DMS79 (cell line): Measurements from ENCODE around the gene EXOC6B.

Source experiments
- DNase-seq: peaks from one replicate; lab custom pipeline; 2025; lab: John Stamatoyannopoulos, UW

EXOC6B gene

DNA sequence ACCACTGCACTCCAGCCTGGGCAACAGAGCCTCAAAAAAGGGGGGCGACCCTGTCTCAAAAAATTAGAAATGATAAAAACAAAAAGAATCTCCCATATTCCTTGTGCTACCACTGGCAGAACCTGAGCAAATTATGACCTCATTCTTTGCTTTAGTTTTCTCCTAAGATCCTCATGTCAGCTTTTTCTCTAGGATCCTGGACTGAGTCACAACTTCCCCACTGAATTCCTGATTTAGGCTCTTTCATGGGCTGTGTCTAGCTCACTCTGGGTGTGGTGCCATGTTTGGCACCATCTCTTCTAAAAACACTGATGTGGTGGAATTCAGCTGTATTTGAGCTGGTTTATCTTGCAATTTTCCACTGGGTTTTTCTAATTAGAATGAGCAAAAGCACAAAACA lies 37.1 kb downstream of the EXOC6B start:
- DNase-seq: no peak

DNA sequence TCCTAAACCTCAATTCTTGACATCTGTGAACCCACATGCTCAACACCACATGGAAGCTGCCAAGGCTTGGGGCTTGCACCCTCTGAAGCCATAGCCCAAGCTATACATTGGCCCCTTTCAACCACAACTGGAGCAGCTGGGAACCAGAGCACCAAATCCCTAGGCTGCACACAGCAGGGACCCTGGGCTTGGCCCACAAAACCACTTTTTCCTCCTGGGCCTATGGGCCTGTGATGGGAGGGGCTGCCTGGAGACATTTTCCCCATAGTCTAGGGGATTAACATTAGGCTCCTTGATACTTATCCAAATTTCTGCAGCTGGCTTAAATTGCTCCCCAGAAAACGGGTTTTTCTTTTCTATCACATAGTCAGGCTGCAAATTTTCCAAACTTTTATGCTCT lies 40.3 kb downstream of the EXOC6B start:
- no peak for DNase-seq

DNA sequence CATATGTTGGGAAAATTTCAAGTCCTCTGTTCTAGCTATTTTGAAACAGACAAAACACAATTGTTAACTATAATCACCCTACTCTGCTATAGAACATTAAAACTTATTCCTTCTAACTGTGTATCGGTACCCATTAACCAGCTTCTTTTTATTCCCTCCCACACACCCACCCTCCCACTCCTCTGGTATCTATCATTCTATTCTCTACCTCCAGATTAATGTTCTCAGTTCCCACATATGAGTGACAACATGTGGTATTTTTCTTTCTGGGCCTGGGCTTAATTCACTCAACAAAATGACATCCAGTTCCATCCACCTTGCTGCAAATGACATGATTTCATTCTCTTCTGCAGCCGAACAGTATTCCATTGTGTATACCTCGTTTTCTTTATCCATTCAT lies 43.3 kb downstream of the EXOC6B start:
- DNase-seq: no peak

DNA sequence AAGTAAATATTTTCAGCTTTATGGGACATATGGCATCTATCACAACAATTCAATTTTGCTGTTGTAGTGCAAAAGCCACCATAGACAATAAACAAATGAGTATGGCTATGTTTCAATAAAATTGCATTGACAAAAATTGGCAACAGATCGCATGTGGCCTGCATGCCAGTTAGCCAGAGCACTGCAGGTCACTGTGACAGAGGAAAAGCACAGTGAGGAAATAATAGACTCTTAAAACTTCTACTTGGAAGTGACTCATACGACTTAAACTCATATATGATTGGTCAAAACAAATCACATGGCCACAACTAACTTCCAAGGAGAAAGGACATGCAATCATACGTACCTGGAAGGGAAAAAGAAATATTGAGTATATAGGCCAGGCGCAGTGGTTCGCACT lies 44.4 kb downstream of the EXOC6B start:
- no peak for DNase-seq

DNA sequence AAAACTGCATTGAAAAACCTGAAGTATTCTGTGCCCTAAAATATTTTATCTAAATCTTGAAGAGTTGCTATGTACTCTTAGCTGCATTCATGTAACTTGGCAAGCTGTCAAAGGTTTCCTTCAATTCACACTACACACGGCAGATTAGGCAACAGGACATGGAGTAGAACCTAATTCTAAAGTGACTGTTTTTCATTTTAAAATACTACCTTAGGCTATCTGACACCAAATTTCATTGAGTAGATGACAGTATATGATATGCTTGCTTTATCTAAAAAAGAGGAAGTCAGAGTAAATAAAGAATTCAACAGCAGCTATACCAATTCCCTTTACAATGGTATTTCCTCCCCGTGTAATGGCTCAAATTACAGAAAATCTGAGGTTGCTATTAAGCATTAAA lies 45.4 kb downstream of the EXOC6B start:
- no peak for DNase-seq

DNA sequence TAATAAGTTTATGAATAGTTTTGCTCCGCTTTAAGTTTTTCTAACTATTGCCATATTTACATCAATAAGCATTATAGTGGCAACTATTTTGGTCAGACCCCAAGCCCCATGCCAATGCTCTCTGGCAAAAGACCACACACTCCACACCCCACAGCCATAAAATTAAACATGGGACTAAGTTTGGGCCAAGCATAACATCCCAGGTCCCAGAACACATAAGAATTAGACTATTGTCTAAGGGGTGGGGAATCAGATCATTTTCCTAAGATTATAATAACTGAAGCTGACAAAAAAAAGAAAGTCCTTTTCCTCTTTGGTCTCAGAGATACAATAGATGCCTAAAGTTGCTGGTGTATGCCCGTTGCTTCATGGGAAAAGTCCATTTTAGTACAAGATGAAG lies 46.3 kb downstream of the EXOC6B start:
- DNase-seq: no peak

DNA sequence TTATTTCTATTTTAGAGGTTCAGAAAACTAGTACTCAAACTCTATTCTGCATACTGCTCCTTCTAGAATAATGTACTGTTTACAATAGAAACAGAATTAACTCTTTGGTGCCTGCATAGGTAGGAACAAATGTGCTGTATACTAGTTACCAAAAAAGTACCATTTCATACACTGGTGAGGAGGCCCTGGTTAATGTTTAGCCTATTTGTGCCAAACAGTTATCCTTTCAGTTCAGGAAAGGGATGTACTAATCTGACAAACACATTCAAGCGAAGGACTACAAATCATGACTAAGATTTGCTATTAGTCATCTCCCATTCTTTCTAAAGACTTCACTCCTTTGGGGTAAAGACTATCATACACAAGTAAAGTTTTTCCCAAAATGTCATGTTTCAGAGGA lies 47.4 kb downstream of the EXOC6B start:
- DNase-seq: no peak

DNA sequence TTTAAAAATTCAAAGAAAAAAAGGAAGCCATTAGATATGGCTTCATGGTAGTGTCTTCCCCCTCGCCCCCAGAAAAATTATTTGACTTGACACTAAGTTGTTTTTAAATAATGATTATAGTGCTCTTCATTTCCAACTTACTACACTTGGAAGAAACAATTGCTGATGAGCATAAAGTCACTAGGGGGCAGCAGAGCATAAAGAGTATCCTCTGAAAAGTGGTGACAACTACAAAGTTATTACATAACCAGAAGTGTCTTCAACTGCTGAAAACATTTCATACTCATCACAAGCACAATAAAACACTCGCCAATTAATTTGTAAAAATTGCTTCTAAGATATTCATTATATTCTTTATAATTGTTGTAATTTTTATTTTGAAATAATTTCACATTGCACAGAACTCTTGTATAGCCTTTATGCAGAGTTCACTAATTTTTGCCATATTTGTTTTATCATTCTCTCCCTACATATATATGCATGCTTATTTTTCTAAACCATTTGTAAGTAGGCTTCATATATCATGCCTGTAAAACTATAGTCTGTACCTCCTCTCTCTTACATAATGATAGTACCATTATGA lies 54.9 kb downstream of the EXOC6B start:
- DNase-seq: peak; percentile 24

DNA sequence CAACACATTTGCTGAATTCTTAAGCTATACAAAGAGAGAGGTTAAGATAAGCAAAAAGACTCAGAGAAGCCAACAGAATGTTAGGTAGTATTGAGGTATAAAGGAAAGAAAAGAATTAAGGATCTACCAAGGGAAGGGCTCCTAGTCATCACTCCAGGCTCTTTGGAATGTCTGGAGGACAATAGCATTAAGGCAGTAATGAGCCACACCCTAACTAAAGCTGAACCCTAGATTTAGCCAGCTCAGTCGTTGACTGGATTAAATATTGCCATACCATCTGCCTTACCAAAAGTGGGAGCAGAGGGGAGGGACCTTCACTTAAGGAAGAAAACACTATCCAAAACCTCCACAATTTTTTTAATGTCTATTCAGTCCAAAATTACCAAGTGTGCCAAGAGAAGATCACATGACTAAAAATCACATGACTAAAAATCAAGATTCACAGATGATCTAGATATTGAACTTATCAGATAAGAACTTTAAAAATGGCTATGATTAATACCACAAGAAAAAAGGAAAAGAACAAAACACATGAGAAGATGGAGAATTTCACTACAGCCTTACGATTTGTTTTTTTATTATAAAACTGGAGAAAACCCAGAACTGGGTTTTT lies 59.7 kb downstream of the EXOC6B start:
- DNase-seq: no peak

DNA sequence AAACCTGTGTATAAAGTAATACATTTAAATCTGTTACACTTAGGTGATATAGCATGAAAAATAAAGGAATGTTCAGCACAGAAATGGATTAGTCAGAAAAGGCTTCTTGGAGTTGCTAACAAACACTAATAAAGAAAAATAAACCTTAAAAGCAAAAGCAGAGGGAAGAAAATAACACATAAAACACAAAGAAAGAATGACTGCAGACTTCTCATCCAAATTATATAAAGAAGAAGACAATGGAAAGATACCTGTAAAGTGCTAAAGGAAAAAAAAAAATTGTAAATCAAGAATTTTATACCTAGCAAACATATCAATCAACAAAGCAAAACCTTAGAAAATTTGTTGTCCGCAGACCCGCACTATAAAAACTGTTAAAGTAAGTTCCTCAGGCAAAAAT lies 63.6 kb downstream of the EXOC6B start:
- no peak for DNase-seq

DNA sequence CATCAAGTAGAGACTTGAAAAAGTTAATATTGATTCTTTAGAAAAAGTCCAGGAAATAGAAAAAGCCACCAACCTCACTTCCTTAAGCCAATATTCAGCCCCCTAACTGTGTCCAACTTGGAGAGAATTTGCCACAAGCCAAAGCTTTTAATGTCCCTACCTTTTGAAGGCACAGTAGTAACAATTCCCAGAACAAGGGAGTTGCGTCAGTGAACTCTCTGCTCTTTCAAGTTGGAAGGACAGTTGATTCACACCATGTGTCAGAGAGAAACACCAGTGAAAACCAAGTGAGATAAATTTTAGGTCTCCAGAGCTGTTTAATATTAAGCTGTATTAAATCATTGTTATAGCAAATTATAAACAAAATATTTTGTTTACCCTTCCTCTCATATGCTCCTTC lies 66.1 kb downstream of the EXOC6B start:
- no peak for DNase-seq

DNA sequence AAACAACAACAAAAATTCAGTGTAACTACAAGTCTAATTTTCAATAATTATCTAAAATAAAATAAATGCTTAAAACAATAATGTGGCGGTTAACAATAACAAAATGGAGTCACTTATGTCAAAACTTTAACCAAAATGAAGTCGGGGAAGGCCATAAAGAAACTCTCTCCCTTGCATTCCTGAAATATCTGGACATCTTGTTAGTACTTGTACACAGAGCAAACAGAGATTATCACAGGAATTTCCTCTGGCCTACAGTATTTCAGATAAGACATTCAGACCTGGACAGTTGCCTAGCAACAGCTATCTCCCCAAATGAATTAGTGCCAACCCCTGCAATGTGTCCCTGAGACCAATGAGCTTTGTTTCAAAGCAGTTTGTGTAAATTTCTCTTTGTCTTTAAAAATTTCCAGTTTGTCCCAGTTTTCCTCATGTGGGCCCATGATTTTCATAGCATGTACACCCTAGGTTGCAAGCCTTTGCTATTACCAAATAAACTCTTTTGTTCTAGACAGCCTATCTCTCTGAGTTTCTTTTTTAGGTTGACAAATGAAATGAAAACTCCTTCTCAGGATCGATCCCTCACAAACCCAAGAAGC lies 68.6 kb downstream of the EXOC6B start:
- no peak for DNase-seq

DNA sequence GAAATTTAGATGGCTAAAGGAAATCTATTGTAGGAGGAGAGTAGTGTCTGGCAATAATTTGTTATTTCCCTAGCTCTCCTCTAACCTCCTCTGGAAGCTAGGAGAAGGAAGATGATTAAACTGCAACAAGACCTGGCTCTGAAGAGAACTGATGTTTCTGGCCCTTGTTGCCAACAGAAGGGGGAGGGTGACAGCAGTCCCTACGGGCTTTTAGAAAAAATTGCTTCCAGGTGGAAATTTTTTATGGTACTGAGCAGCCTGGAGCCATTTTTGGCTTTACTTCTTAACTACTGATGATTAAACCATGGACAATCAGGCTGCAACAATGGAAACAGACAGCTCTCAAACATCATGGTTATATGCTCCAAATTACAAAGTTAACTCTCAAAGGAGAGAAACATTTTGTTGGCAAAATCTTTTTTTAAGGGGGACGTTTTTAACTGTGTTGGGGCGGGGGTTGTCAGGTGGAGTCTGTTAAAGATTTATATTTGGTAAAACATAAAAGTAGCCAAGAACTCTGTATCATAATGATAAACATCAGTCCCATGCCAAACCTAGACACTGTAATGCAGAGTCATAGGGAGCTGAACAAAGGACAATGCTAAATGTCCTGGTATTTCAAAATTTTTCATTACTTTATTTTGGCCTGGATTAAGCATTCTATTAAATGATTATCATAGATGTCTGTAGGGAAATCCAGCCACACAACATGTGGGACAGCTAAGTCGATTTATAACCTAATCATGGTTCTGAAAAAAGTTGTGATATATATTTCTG lies 70.0 kb downstream of the EXOC6B start:
- DNase-seq: no peak

DNA sequence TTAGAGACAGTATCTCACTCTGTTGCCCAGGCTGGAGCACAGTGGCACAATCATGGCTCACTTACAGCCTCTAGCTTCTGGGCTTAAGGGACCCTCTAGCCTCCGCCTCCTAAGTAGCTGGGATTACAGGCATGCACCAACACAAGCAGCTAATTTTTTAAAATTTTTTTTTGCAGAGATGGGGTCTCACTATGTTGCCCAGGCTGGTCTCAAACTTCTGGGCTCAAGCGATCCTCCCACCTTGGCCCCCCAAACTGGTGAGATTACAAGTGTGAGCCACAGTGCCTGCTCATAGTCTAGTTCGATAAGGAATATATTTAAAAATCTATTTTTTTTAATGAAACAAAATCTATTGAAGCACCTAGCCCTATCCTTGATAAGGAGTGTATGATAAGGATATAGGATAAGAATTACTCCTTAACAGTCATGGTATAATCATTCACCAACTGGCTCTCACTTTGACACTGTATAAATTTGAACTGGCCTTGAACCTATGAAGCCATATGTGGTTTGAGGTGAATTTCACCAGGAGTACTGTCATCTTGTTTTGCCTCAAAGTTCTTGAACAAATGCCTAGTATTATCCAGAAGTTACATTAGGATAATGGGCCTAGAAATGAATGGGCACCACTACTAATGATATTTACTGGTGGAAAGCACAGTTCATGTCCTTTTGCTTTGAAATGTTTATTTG lies 71.1 kb downstream of the EXOC6B start:
- DNase-seq: no peak

DNA sequence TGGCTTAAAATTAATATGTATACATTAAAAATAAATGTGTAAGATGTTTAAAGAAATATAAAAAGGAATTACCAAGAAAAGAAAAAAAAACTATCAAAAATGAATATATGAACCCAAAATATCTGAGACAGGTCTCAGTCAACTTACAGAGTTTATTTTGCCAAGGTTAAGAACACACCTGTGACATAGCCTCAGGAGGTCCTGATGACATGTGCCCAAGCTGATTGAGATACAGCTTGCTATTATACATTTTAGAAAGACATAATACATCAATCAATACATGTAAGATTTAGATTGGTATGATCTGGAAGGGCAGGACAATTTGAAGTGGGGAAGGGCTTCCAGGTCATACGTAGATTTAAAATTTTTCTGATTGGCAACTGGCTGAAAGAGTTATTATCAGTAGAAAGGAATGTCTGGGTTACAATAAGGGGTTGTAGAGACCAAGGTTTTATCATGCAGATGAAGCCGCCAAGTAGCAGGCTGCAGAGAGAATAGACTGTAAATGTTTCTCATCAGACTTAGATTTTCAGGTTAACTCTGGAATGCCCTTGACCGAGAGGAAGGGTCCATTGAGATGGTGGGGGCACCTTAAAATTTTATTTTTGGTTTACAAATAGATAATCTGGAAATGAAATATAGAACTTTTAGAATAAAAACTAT lies 74.7 kb downstream of the EXOC6B start:
- no peak for DNase-seq

DNA sequence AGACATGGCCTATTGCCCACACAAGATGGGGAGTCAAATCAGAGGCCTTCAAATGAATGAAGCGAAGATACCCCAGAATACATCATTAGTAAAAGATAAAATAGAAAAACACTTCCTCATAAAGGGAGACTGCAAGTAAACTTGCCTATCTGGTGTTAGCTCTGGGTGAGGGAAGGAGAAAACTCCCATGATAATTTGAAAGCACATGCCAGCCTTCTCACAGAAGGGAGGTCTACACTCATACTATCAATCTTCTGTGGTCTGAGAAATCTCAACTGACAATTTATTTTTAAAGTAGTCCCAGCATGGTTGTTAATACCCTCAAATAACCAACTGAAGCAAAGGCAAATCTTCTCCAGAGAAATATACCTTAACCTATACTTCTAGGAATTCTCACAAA lies 75.4 kb downstream of the EXOC6B start:
- DNase-seq: no peak

DNA sequence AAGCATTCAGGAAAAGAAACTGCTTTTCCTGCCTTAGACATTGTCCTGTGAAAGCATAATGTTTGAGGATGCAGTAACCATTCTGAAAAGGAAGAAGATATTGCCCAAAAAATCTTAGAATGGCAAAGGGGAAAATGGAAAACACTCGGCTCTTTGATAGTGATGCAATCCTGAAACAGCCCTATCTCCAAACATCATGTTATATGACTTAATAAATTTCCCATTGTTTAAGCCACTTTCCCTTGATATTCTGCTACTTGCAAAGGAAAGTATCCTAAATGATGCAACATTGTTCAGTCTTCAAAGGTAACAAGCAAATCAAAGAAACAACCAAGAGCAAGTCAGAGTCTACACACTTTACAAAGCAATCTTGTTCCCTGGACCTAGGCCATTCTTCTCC lies 78.5 kb downstream of the EXOC6B start:
- DNase-seq: no peak

DNA sequence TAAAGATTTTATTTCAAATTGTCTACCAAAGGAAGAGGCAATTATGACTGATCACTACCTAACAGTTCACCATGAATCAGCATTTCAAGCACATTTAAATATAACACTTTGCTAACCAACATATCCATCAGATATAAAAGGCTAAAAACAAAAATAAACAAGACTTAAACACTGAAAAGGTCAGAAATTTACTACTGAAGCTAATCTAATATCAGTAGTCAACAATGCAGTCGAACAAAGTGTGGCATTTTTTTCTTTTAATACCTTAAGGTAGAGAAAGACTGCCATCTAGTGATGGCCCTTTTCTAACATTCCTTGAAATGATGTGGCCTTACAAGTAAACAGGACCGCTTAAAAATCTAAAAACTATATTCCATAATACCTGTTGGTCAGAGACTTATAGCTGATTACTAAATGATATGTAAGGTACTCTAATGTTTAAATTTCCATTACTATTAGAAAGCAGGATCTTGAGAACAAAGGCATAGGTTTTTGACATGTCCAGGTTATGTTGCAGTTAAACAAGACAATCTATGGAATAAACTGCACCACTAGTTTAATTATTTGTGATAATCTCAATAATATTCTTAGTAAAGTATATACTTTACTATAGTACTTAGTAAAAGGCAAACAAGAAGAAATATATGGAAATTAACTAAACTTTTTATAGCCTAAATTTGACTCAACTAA lies 80.0 kb downstream of the EXOC6B start:
- DNase-seq: peak; percentile 9

DNA sequence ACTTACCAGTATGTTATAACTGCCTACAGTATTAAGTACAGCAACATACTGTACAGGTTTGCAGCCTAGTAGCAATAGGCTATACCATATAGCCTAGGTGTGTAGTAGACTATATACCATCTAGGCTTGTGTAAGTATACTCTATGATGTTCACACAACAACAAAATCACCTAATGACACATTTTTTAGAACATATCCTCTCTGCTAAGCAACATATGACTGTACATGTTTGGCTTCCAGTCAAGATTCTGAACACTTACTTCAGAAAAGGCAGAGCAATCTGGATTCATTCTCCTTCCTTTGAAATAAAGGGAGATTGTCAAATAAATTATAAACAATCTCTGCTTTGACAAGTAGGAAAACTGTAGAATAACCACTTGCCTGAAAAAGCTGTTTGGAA lies 81.8 kb downstream of the EXOC6B start:
- DNase-seq: no peak

DNA sequence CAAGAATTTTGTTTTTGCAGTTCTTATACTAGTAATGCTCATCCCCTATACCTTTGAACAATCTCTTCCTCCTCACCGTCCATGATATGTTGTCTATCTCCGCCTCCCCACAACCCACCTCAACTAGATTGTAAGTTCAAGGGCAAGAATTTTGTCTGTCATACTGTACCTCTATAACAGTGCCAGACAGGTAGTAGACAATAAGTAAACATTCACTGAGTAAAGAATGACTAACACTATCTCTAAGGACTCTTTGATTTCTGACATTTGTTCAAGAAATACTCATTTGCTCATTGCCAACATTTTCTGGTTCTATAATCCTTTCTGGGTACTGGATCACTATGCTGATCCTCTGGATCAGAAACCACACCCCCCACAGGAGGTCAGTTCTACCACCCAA lies 82.4 kb downstream of the EXOC6B start:
- DNase-seq: no peak

DNA sequence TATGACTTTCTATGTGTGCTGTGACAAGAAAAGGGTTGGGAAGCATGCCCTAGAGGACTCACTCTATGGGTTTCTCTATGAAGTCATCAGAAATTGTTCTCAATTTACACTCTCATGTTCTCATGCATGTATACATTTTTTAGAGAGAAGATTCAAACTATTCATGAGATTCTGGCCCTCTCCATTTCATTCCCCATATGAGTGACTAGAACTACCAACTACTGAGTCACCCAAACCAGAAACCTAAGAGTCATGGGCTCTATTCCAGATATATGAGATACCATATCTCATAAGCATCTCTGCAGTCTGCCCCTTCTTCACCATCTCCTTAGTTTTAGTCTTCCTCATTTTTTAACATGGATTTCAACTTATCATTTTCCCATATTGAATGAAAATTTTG lies 87.7 kb downstream of the EXOC6B start:
- no peak for DNase-seq

DNA sequence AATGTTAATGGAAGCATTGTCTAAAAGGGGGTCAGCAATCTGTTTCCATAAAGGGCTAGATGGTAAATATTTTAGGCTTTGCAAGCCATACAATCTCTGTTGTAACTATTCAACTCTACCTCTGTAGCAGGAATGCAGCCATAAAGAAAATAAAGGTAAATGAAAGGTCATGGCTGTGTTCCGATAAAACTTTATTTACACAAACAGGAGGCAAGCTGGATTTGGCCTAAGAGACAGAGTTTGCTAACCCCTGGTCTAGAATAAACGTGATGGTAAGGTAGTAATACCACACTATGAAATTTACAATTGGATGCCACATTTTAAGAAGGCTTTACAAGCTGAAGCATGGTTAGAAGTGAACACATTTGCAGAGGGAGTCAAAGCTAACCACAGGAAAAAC lies 91.4 kb downstream of the EXOC6B start:
- DNase-seq: no peak
